Activated naive CD8-positive, alpha-beta T cell treated with anti-CD3 and anti-CD28 coated beads for 36 hours (primary cell): ENCODE results near the gene MCCD1. TPM values are rescaled to one million over a fixed set of nuclear protein-coding genes. Genes with fewer than 3 reads are reported as not detected.
"Not testable (repeated sequence)": the region's sequence is repeated elsewhere in the genome, so short reads cannot be mapped to it uniquely, and the experiment has no call there.

ENCODE experiments used
- DNase-seq: peaks from one replicate; pipeline ENCODE4 v3.0.0; 2021
- H3K27ac Mint-ChIP-seq: one replicate; pipeline ENCODE4 v1.8.0; 2022; ENCODE audit warnings: mild to moderate bottlenecking, moderate library complexity, mixed read lengths
- H3K27me3 Mint-ChIP-seq: one replicate; pipeline ENCODE4 v1.8.0; 2022; ENCODE audit warnings: mild to moderate bottlenecking, mixed read lengths
- H3K36me3 Mint-ChIP-seq: one replicate; pipeline ENCODE4 v1.8.0; 2021; ENCODE audit warnings: mild to moderate bottlenecking, mixed read lengths
- H3K4me1 Mint-ChIP-seq: one replicate; pipeline ENCODE4 v1.8.0; 2021; ENCODE audit warnings: mixed read lengths
- H3K4me3 Mint-ChIP-seq: one replicate; pipeline ENCODE4 v1.8.0; 2022; ENCODE audit warnings: mild to moderate bottlenecking, moderate library complexity, mixed read lengths
- H3K9me3 Mint-ChIP-seq: one replicate; pipeline ENCODE4 v1.8.0; 2022; ENCODE audit warnings: mixed read lengths
- total RNA-seq, 2 experiments: library from RNA; stranded (reverse); gene quantifications; one replicate each; pipeline ENCODE4 v1.2.3, GENCODE V29; 2021

Gene MCCD1
- total RNA-seq, 2 experiments from 2014 or later: not detected

DNA sequence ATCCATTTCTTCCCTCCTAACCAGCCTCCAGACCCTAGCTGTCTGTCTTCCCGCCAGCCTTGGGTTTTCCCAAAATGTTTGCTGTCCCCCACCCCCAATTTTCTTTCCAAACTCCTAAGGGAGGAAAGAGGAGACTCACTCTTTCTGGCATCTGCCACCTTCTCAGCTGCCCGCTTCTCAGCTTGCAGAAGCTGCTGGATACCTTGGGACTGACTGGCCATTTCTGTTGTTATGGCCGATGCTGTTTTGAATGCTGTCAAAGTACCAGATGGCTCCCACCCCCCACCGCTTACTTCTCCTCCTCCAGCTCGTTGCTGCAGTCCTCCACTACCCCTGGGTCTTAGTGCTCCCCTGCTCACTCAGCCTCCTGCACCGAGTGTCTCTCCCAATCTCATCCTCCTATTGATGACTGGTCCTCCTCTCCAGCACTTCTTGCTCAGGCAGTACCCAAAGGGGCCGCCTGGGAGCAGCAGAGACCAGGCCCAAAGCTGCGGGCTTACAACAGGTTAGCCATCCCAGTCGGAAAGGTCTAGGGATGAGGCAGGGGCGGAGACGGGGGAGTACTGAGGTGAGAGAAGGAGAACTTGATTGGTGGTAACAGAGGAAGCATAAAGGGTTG, 17.7 kb downstream of the MCCD1 start, which contains the start of gene ATP6V1G2:
Gene ATP6V1G2 (minus strand): TSS at position 270 of the 619 bp plus-strand sequence. CDS start 49 bp downstream, at position 221.
- peak; percentile 90 for DNase-seq
- peaks cover 29% of the 10 kb centered on the region for H3K4me1 Mint-ChIP-seq
- H3K4me3 Mint-ChIP-seq: peak within 1 kb of the TSS; percentile 84
- H3K36me3 Mint-ChIP-seq: peaks cover 8% of the 10 kb centered on the region
- no peaks in the 10 kb centered on the region for H3K27me3 Mint-ChIP-seq
- peak within 1 kb of the TSS; percentile 86 for H3K27ac Mint-ChIP-seq
- no peaks in the 10 kb centered on the region for H3K9me3 Mint-ChIP-seq

DNA sequence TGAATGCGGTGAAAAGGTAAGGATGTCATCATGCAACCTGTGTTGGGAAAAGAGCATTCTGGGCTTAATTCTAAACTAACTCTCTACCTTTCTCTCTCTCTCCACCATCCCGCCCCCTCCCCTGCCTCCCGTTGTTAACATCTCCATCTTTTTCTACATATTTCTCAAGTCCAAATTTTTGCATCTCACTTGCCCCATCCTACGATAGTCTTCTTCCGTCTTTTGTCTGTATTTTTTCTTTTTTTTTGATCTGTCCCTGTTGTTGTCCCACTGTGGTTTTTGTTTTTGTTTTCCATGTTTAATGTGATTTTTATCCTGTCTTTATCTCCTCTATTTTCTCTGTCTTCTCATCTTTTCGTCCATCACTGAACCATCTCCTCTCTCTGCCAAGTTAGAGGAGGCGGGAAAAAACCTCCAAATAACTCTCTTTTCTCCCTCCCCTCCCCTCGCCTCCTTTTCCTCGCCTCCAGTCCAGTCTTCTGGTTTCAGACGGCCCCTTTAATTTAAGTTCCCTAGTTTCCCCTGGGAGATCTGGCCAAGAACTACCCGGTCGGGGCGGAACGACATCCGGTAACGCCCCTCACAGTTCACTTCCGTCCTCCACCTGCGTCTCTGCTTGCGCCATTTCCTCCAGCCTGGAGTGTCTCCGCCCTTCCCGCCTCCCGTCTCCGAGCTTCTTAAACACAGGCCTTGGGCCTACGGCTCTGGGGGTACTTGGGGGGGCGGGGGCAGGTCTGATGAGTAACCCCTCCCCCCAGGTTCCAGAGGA, 18.4 kb downstream of the MCCD1 start, which contains the start of gene NFKBIL1:
Gene NFKBIL1 (plus strand): TSS at position 651 of the 769 bp plus-strand sequence. CDS start 87 bp downstream, at position 738.
- no peaks in the 10 kb centered on the region for H3K27me3 Mint-ChIP-seq
- peak; percentile 93 for DNase-seq
- H3K4me3 Mint-ChIP-seq: peak within 1 kb of the TSS; percentile 84
- no peaks in the 10 kb centered on the region for H3K9me3 Mint-ChIP-seq
- peak within 1 kb of the TSS; percentile 86 for H3K27ac Mint-ChIP-seq
- peaks cover 30% of the 10 kb centered on the region for H3K4me1 Mint-ChIP-seq
- H3K36me3 Mint-ChIP-seq: peaks cover 7% of the 10 kb centered on the region

DNA sequence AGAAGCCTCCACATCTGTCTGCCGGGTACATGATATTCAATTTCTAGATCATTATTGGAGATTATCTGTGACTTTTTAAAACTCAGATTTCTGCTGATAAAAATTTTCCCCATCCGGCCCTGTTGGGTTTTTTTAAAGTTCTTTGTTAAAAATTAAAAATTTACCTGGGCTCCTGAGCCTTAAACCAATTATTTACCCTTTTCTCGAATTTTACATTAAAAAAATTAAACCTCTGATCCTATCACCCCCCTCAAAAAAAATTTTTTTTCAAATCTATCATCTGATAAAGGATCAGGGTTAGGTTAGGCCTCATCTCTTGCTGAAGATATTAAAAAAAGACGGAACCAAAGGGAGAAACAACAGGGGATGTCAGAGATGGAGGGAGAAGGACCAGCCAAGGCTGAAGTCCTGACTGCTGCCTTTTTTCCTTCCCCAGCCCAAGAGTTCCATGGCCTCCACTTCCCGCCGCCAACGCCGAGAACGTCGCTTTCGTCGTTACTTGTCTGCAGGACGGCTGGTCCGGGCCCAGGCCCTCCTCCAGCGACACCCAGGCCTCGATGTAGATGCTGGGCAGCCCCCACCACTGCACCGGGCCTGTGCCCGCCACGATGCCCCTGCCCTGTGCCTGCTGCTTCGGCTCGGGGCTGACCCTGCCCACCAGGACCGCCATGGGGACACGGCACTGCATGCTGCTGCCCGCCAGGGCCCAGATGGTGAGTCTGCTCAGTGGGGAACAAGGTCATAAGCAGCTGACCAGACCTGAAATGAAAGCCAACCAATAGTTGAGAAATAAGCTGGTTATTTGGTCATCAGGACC, 19.2 kb downstream of the MCCD1 start:
- H3K4me3 Mint-ChIP-seq: peak overlapping the region; percentile 84
- no peaks in the 10 kb centered on the region for H3K9me3 Mint-ChIP-seq
- peak overlapping the region; percentile 86 for H3K27ac Mint-ChIP-seq
- H3K27me3 Mint-ChIP-seq: no peaks in the 10 kb centered on the region
- DNase-seq: no peak
- H3K36me3 Mint-ChIP-seq: peaks cover 8% of the 10 kb centered on the region
- H3K4me1 Mint-ChIP-seq: peaks cover 30% of the 10 kb centered on the region

DNA sequence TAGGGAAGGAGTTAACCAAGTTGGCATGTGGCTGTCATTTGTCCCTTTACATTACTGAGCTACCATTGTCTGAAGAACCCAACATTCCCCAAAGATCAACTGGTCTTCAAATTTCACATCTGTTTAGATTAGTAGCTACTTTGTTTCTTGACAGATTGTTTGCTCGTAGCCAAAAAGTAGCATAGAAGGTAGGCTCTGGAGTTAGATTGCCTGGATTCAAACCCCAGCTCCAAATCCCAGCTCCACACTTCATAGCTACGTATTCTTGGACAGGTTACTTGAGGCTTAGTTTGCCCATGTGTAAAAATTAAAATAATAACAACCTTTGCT, 19.7 kb downstream of the MCCD1 start:
- no peak for DNase-seq
- Mint-ChIP-seq H3K36me3 (peaks cover 5% of the 10 kb centered on the region), H3K9me3 (no peaks in the 10 kb centered on the region), H3K27me3 (no peaks in the 10 kb centered on the region), H3K4me1 (peaks cover 25% of the 10 kb centered on the region), H3K4me3 (peak overlapping the region; percentile 84), H3K27ac (no peak overlapping the region)

DNA sequence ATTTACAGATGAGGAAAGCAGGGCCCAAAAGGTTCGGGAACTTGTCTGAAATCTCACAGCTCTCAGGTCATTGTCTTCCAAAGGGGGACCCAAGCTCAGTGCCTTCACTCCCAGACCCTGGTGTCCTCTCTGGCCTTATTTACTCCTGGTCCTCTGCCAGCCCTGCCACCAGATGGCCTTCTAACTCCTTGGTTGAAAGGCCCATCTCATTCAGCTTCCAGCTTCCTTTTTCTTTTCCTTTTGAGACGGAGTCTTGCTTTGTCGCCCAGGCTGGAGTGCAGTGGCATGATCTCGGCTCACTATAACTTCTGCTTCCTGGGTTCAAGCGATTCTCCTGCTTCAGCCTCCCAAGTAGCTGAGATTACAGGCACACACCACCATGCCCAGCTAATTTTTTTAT, 22.6 kb downstream of the MCCD1 start:
- DNase-seq: peak; percentile 47
- H3K4me1 Mint-ChIP-seq: peaks cover 37% of the 10 kb centered on the region
- peaks cover 11% of the 10 kb centered on the region for H3K36me3 Mint-ChIP-seq
- H3K27me3 Mint-ChIP-seq, H3K27ac Mint-ChIP-seq, H3K9me3 Mint-ChIP-seq: not testable (repeated sequence)
- peak overlapping the region; percentile 57 for H3K4me3 Mint-ChIP-seq

DNA sequence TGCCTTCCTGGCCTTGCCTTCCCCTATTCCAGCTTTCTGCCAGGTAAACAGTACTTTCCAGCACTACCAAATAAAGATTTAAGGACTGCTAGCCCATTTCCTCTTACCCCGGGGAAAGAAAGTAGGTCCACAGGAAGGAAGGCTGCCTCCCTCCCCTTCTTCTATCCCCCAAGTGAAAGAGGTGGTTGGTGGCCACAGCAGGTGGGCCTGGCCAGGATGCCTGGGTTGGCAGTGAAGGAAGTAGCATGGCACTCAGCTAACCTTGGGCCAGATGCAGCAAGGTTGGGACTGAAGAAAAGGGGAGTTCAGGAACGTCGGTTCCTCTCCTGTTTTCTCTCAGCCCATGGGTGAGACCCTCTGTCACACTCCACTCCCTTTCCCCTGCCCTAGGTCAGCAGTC, 27.5 kb downstream of the MCCD1 start:
- Mint-ChIP-seq H3K9me3 (peaks cover 4% of the 10 kb centered on the region), H3K4me1 (peaks cover 63% of the 10 kb centered on the region), H3K27ac (peak overlapping the region; percentile 43), H3K36me3 (peaks cover 33% of the 10 kb centered on the region), H3K4me3 (no peak overlapping the region), H3K27me3 (no peaks in the 10 kb centered on the region)
- DNase-seq: no peak

DNA sequence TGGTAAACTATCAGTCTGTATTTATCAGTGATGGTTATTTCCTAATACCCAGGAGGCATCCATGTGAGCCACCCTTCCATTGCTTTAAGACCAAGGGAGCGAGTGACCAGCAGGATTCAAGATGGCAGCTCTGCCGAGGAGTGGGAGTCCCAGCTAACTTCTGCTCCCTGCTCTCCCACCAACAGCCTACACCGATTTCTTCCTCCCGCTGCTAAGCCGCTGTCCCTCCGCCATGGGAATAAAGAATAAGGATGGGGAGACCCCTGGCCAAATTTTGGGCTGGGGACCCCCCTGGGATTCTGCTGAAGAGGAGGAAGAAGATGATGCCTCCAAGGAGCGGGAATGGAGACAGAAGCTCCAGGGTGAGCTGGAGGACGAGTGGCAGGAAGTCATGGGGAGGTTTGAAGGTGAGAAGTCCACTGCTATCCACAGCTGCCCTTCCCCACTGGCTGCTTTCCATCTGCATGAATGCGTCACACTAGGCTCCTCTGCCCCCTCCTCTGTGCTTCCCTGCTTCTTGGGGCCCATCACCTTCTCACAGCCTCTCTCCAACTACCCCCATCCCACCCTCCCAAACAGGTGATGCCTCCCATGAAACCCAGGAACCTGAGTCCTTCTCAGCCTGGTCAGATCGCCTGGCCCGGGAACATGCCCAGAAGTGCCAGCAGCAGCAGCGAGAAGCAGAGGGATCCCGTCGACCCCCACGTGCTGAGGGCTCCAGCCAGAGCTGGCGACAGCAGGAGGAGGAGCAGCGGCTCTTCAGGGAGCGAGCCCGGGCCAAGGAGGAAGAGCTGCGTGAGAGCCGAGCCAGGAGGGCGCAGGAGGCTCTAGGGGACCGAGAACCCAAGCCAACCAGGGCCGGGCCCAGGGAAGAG, 28.9 kb downstream of the MCCD1 start:
- Mint-ChIP-seq H3K4me3 (peak overlapping the region; percentile 38), H3K27me3 (no peaks in the 10 kb centered on the region), H3K36me3 (peaks cover 41% of the 10 kb centered on the region), H3K27ac (peak overlapping the region; percentile 92), H3K4me1 (peaks cover 69% of the 10 kb centered on the region), H3K9me3 (peaks cover 4% of the 10 kb centered on the region)
- no peak for DNase-seq

DNA sequence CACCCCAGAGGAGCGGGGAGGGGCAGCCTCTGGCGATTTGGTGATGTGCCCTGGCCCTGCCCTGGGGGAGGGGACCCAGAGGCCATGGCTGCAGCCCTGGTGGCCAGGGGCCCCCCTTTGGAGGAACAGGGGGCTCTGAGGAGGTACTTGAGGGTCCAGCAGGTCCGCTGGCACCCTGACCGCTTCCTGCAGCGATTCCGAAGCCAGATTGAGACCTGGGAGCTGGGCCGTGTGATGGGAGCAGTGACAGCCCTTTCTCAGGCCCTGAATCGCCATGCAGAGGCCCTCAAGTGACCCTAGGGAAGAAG, 29.5 kb downstream of the MCCD1 start:
- Mint-ChIP-seq H3K27me3 (no peaks in the 10 kb centered on the region), H3K4me1 (peaks cover 74% of the 10 kb centered on the region), H3K9me3 (peaks cover 4% of the 10 kb centered on the region), H3K36me3 (peaks cover 45% of the 10 kb centered on the region), H3K4me3 (peak overlapping the region; percentile 38), H3K27ac (peak overlapping the region; percentile 92)
- DNase-seq: no peak

DNA sequence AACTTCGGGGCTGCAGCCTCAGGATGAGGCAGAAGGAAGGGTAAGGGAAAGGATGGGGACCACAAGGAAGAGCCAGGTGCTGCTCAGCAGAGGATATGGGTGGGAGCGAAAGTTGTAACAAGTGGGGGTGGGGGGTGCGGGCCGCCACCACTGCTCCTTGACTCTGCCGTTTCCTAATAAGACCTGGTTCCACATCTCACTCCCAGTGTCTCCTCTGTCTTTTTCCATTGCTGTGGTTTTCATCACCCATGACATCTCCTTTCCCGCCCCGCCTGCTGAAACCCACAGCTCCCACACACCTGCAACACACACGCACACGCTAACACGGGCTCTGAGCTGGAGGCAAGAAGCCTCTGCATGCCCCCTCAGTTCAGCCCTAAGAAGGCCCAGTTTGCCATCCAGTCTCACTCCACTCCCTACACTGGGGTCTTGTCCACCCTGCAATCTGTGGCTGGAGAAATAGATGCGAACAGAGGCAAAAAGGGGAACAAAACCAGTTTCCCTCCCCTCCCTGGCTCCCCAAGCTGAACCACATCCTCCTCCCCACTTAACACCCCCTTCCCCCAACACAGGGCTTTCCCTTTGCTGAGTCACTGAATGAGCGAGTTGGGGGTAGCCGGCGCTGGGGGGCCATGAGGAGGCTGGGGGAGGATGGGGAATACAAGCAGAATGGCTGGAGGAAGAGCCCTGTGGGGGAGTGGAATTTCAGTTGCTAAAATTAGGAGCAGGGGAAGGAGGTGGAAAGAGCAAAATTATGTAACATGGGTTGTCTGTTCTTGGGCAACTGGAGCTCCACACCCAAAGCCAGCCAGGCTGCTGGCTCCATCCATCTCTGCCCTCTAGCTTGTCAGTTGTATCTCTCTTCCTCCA, 30.1 kb downstream of the MCCD1 start:
- H3K36me3 Mint-ChIP-seq: peaks cover 49% of the 10 kb centered on the region
- DNase-seq: peak; percentile 79
- no peaks in the 10 kb centered on the region for H3K27me3 Mint-ChIP-seq
- H3K4me1 Mint-ChIP-seq: peaks cover 80% of the 10 kb centered on the region
- H3K27ac Mint-ChIP-seq: peak overlapping the region; percentile 92
- H3K4me3 Mint-ChIP-seq: peak overlapping the region; percentile 71
- peaks cover 4% of the 10 kb centered on the region for H3K9me3 Mint-ChIP-seq

DNA sequence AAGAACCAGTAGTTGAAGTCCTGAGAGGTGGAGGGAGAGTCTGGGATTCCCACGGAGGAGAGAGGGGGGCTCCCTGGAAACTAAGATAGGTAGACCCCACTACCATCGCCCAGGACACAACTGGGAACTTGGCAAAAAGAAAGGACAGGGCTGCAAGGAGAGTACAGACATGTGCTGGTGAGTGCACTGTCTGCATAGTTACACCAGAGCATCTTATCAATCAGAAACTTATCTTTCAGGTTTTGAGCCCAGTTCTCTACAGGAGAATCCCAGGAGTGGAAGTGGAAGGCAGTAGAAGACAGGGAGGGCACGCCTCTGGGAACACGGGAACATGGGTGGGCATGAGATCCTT, 30.8 kb downstream of the MCCD1 start:
- no peak for DNase-seq
- Mint-ChIP-seq H3K4me3 (peak overlapping the region; percentile 71), H3K36me3 (peaks cover 48% of the 10 kb centered on the region), H3K27me3 (no peaks in the 10 kb centered on the region), H3K27ac (peak overlapping the region; percentile 92), H3K9me3 (peaks cover 4% of the 10 kb centered on the region), H3K4me1 (peaks cover 76% of the 10 kb centered on the region)

DNA sequence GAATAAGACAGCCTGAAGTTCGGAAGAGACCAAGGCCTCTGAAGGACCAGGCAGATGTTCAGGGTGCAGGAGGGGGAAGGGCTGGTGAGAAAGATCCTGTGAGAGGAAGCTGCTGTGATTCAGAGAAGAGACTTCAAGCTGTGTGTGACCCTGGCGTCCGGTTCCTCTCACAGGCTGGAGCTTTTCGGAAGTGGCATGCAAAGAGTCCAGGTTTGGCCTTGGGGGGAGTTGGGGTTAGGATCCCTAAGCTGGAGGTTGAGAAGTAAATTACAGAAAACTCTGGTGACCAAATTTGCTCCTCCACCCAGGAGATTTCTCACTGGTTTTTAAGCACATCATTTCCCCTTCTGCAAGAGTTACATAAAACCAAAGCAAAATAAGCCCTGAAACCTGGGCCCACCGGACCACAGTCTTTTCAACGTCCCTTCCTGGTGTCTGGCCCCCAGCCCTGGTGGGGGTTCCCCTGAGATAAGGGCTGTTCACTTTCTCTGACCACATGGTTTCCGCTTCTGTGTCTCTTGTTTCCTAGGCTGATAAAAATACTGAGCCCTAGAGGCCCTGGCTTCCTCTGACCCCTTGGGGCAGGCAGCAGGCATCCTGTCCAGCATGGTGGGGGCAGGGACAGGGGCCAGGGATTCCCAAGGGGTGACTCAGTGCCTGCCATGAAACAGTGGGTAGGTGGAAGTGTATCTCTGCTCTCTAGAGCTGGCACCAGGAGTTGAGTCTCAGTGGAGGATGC, 31.4 kb downstream of the MCCD1 start:
- peaks cover 4% of the 10 kb centered on the region for H3K9me3 Mint-ChIP-seq
- peaks cover 77% of the 10 kb centered on the region for H3K4me1 Mint-ChIP-seq
- H3K4me3 Mint-ChIP-seq: peak overlapping the region; percentile 71
- H3K27me3 Mint-ChIP-seq: no peaks in the 10 kb centered on the region
- H3K36me3 Mint-ChIP-seq: peaks cover 51% of the 10 kb centered on the region
- peak; percentile 66 for DNase-seq
- H3K27ac Mint-ChIP-seq: peak overlapping the region; percentile 92

DNA sequence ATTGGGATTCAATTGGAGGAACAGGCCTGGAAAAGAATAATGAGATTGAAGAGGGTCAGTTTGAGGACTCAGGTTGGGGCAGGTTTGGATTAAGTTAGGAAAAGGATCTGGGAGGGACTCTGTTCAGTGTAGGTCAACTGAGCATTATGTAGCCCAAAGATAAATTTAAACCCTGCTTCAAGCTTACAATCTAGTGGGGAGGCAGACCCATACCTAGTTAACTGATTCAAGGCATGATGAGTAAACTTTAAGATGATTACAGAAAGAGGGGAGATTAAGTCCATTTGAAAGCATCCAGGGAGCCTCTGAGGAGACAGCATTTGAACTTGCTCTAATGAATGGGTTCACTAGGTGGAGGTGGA, 31.9 kb downstream of the MCCD1 start:
- Mint-ChIP-seq H3K27me3 (no peaks in the 10 kb centered on the region), H3K9me3 (peaks cover 4% of the 10 kb centered on the region), H3K4me3 (peak overlapping the region; percentile 71), H3K4me1 (peaks cover 82% of the 10 kb centered on the region), H3K27ac (peak overlapping the region; percentile 92), H3K36me3 (peaks cover 55% of the 10 kb centered on the region)
- no peak for DNase-seq
